ENCODE data around the gene UBASH3B.

Gene UBASH3B

GRCh38 chr11:122709039-122709760 is 53.7 kb downstream of the UBASH3B start:
- TF ChIP-seq TEAD4 (IDR thresholded peaks at IDR 0.05) (no peak), USF1 (IDR thresholded peaks at IDR 0.05) (no peak), TCF12 (IDR thresholded peaks at IDR 0.05; ENCODE audit: low read depth) (no peak), YY1 (IDR thresholded peaks at IDR 0.05; ENCODE audit: low read depth) (no peak), TAF1 (IDR thresholded peaks at IDR 0.05; ENCODE audit: low read depth) (no peak), CREB1 (IDR thresholded peaks at IDR 0.05; ENCODE audit: low read depth) (no peak), EP300 (IDR thresholded peaks at IDR 0.05; ENCODE audit: borderline replicate concordance) (no peak), MAX (IDR thresholded peaks at IDR 0.05) (no peak), EGR1 (IDR thresholded peaks at IDR 0.05) (no peak)

GRCh38 chr11:122711362-122711761 is 55.8 kb downstream of the UBASH3B start:
- TF ChIP-seq TEAD4 (IDR thresholded peaks at IDR 0.05) = no peak

- TF ChIP-seq NFIC (IDR thresholded peaks at IDR 0.05) = no peak
- no peak for TF ChIP-seq EGR1 (IDR thresholded peaks at IDR 0.05)
- no peak for TF ChIP-seq RAD21 (IDR thresholded peaks at IDR 0.05; ENCODE audit: low read depth)
Observed at GRCh38 chr11:122711831-122712381, 56.4 kb downstream of the UBASH3B start.

- TF ChIP-seq FOXM1 (IDR thresholded peaks at IDR 0.05; ENCODE audit: borderline replicate concordance, low read depth) = no peak
- no peak for TF ChIP-seq CREB1 (IDR thresholded peaks at IDR 0.05; ENCODE audit: low read depth)
- no peak for TF ChIP-seq RAD21 (IDR thresholded peaks at IDR 0.05; ENCODE audit: low read depth)
- no peak for TF ChIP-seq TAF1 (IDR thresholded peaks at IDR 0.05; ENCODE audit: low read depth)
- no peak for TF ChIP-seq TEAD4 (IDR thresholded peaks at IDR 0.05)
- TF ChIP-seq TCF12 (IDR thresholded peaks at IDR 0.05; ENCODE audit: low read depth) = no peak
- no peak for TF ChIP-seq EGR1 (IDR thresholded peaks at IDR 0.05)
- TF ChIP-seq USF1 (IDR thresholded peaks at IDR 0.05) = no peak
- no peak for TF ChIP-seq EP300 (IDR thresholded peaks at IDR 0.05; ENCODE audit: borderline replicate concordance)
- no peak for TF ChIP-seq ZBTB7A (IDR thresholded peaks at IDR 0.05; ENCODE audit: low read depth)
- no peak for TF ChIP-seq REST (IDR thresholded peaks at IDR 0.05; ENCODE audit: low read depth)
- TF ChIP-seq CEBPB (IDR thresholded peaks at IDR 0.05) = no peak
- TF ChIP-seq NFIC (IDR thresholded peaks at IDR 0.05) = no peak
- no peak for TF ChIP-seq YY1 (IDR thresholded peaks at IDR 0.05; ENCODE audit: low read depth)
- no peak for TF ChIP-seq MAX (IDR thresholded peaks at IDR 0.05)
Observed at GRCh38 chr11:122714004-122714403, 58.5 kb downstream of the UBASH3B start.

GRCh38 chr11:122714484-122714883 is 59.0 kb downstream of the UBASH3B start:
- TF ChIP-seq EP300 (IDR thresholded peaks at IDR 0.05; ENCODE audit: borderline replicate concordance) (no peak), CREB1 (IDR thresholded peaks at IDR 0.05; ENCODE audit: low read depth) (no peak), NFIC (IDR thresholded peaks at IDR 0.05) (no peak), TCF12 (IDR thresholded peaks at IDR 0.05; ENCODE audit: low read depth) (no peak), TAF1 (IDR thresholded peaks at IDR 0.05; ENCODE audit: low read depth) (no peak)

- TF ChIP-seq MAX (IDR thresholded peaks at IDR 0.05) = no peak
- TF ChIP-seq CEBPB (IDR thresholded peaks at IDR 0.05) = no peak
- no peak for TF ChIP-seq TCF12 (IDR thresholded peaks at IDR 0.05; ENCODE audit: low read depth)
- TF ChIP-seq YY1 (IDR thresholded peaks at IDR 0.05; ENCODE audit: low read depth) = no peak
- TF ChIP-seq RAD21 (IDR thresholded peaks at IDR 0.05; ENCODE audit: low read depth) = no peak
- TF ChIP-seq NFIC (IDR thresholded peaks at IDR 0.05) = no peak
- no peak for TF ChIP-seq REST (IDR thresholded peaks at IDR 0.05; ENCODE audit: low read depth)
- TF ChIP-seq EGR1 (IDR thresholded peaks at IDR 0.05) = no peak
- TF ChIP-seq EP300 (IDR thresholded peaks at IDR 0.05; ENCODE audit: borderline replicate concordance) = no peak
- TF ChIP-seq CREB1 (IDR thresholded peaks at IDR 0.05; ENCODE audit: low read depth) = no peak
- no peak for TF ChIP-seq USF1 (IDR thresholded peaks at IDR 0.05)
- TF ChIP-seq ZBTB7A (IDR thresholded peaks at IDR 0.05; ENCODE audit: low read depth) = no peak
- TF ChIP-seq FOXM1 (IDR thresholded peaks at IDR 0.05; ENCODE audit: borderline replicate concordance, low read depth) = no peak
- TF ChIP-seq TAF1 (IDR thresholded peaks at IDR 0.05; ENCODE audit: low read depth) = no peak
- no peak for TF ChIP-seq TEAD4 (IDR thresholded peaks at IDR 0.05)
Observed at GRCh38 chr11:122715548-122716440, 60.3 kb downstream of the UBASH3B start.
